ENCODE measurements around the gene GPRC5D. TPM values are rescaled to one million over a fixed set of nuclear protein-coding genes. Genes with fewer than 3 reads are reported as not detected.

Gene GPRC5D
- total RNA-seq (2014; rRNA removed; shearing (Covaris generic)): not detected in 2 replicates

DNA sequence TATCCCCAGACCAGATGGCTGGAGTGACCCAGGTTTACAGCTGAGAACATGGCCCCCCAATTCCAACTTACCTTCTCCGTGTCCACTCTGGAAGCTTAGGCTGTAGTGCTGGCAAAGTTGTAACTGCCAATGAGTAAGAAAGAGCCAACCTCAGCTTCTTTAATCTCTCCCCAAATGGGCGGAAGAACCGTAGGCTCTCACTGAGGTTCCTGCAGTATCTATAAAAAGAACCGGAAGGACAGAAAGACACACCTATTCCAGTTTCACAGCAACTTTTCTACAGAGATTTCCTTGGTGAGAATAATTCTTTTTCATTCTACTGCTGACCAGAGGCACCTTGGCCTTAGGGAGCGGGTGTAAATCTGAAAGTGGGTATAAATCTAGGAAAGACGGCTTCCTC is at the start of gene GPRC5D:
Gene GPRC5D, minus strand, starts transcription at position 135 of the 400 bp plus-strand sequence. CDS start 1,786 bp downstream, outside the sequence.
- DNase-seq (ENCODE audit: low read depth): no peak

DNA sequence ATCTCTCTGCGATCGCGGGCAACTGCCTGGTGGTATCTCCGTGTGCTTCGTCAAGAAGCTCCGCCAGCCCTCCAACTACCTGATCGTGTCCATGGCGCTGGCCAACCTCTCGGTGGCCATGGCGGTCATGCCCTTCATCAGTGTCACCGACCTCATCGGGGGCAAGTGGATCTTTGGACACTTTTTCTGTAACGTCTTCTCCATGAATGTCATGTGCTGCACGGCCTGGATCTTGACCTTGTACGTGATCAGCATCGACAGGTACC is 49.7 kb upstream of the GPRC5D start:
- no peak for DNase-seq (ENCODE audit: low read depth)

DNA sequence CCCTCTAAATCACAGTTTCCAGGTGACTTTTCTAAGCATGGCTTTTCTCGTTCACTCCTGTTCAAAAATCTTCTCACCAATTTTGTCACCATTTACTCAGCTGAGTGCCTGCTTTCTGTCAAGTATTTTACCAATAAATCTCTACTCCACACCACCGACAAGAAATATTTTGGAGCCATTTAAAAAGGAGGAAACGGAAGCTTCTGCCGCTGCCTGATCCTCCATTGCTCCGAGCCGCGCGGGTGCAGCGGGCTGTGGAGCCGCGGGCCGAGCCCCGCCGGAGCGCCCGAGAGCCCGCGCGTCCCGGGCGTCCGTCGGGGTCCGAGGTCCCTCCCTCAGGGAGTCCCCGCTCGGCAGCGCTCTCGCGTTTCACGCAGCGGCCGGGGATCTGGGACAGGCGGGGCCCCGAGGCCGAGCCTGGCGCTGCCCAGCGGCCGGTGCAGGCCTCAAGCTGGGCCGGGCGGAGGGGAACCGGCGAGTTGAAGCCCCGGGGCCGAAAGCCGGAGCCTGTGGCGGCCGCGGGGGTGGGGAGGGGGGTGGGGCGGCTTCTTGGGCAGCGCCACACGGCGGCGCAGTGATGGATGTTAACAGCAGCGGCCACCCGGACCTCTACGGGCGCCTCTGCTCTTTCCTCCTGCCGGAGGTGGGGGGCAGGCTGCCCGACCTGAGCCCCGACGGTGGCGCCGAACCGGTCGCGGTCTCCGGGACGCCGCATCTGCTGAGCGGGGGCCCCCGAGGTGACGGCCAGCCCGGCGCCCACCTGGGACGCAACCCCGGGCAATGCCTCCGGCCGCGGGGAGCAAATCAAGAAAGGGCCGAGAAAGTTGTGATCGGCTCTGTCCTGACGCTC is 49.2 kb upstream of the GPRC5D start:
- DNase-seq (ENCODE audit: low read depth): peak; percentile 56

DNA sequence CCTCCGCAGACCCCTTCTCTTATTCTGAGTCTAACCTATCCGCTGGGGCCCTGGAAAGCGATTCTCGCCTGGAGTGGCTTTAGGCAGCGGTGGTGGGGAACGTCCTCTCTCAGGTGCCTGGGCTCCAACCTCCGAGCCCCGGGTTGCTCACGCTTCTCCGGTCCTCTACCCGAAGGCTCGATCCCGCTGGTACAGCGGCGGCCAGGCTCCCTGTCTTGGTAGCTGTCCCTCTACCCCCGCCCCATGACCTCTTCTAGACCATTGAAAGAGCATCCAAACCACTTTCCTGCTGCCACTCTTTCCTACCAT is 48.6 kb upstream of the GPRC5D start:
- DNase-seq (ENCODE audit: low read depth): peak; percentile 66

DNA sequence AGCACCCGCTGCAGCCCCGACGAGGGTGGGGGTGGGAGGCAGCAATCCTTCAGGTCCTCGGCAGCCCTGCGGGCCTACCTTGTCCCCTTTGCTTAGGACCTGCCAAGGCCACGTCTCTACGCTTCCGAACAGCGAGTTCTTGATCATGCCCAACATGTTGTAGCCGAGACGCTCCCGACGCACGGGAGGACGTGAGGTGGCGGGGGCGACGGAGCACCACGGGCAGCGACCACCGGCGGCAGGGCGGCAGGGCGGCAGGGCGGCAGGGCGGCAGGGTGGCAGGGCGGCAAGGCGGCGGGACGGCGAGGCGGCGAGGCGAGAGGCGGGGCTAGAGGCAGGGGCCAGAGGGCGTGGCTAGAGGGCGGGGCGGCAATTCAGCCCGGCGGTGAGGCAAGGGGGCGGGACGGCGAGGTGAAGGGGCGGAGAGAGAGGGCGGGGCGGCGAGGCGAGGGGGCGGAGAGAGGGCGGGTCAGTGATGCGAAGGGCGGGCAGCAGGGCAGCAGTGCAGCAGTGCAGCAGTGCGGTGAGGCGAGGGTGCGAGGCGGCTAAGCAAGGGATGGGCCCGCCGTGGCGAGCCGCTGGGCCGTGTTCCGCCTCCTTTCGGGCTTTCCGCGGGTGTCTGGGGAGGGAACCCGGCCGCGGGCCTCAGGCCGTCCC is 48.1 kb upstream of the GPRC5D start, which contains the start of gene HEBP1:
Gene HEBP1, minus strand, starts transcription at position 307 of the 657 bp plus-strand sequence. Its CDS starts 151 bp downstream, at position 156.
- peak; percentile 73 for DNase-seq (ENCODE audit: low read depth)

DNA sequence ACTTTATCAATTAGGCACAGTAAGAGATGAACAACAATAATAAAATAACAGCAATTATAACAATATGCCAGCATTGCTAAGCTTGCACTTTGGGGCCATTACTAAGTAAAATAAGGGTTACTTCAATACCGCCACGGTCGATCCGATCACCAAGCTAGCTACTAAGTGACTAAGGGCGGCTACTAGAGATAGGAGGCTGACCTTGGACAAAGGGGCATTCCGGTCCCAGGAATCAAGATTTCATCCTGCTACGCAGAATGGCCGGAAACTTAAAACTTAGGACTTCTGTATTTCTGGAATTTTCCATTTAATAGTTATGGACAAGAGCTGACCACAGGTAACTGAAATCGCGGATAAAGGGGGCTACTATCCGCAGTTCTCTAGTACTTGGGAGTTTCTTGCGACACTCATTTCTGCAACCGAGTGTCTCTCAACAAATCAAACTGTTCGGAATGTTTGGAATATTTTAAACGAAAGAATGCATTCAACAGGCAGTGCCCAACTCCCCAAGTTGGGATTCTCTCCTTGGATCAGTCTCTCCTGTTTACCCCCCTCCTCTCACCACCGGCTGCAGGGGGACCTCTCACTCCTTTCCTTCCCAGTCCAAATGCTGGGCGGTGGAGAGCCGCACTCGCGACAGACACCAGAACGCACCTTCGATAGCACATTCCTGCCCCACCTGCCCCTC is 47.4 kb upstream of the GPRC5D start:
- DNase-seq (ENCODE audit: low read depth): no peak

DNA sequence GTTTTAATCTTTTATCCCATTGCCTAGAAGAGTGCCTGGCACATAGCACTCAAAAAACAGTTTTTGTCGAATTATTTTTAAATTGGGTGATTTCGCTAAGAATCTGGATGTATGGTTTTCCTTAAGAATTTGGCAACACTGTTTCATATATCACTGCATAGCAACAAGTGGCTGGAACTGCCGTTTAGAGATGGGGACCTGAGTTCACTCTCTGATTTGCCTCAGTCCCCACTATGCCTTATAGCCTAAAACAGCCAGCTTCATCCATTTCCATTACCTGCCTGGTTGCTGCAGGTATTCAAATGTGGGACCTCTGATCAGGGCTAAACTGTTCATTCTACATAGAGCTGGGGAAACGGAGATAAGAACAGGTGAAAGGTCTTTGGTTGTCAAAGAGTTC is 46.3 kb upstream of the GPRC5D start:
- DNase-seq (ENCODE audit: low read depth): no peak

DNA sequence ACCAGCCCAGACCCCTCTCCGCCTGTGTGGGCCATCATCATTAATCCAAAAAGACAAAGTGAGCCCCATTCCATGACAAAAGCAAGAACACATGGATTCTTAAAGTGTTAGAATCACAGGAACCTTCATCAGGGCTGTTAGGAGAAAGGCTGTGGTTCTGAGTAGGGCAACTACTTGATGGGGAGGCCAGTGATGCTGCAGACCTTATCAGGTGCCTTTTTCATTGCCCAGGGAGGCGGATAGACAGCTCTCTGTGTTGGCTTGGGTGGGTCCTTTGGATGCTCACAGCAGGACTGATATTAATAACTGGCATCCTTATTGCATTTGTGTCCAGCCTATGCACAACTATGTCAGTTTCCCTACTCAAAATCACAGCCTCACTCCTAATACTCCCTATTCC is 45.8 kb upstream of the GPRC5D start:
- no peak for DNase-seq (ENCODE audit: low read depth)

DNA sequence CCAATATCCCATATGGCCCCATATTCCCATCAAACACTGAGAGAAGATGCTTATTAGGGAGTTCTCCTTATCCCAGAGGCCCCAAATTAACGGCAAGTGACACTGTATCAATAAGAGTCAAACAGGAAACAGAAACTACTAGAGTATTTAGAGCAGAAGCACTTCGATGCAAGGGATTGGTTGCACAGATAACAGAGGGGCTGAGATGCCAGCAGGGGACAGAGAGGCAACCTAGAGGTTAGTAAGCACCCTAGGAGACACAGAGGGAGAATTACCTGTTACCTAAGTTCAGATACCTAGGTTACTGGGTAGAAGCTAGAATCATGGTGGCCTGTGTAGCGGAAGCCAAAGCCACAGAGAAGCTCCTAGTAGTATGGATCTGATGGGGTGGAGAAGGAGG is 45.2 kb upstream of the GPRC5D start:
- no peak for DNase-seq (ENCODE audit: low read depth)

DNA sequence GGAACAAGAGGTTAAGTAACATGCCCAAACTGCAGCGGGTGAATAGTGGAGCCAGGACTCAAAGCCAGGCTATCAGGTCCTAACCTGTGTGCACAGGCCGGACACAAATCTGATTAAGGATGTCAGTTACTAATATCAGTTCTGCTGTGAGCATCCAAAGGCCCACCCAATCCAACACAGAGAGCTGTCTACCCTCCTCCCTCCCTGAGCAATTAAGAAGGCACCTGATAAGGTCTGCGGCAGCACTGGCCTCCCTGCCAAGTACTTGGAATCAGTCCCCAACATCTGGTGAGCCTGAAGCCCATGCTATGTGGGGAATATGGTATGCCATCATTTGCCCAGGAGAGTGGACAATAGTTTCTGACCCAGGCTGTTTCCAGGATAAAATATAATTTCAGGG is 44.2 kb upstream of the GPRC5D start:
- DNase-seq (ENCODE audit: low read depth): no peak

DNA sequence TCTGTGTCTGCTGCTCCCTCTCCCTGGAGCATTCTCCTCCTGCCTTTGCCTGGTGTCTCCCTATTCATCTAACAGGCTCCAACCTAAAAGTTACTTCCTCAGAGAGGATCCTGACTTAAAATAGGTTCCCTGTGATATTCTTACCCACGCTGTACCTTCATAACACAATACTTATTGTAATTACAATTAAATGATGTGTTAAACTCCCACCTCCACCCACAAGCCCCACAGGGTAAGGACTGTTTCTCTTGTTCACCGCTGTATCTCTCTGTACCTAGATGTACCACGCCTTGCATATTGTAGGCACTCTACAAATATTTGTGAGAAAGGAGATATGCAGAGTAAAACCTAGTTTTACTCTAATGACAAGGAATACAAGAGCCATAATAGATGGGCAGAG is 43.1 kb upstream of the GPRC5D start:
- DNase-seq (ENCODE audit: low read depth): no peak

DNA sequence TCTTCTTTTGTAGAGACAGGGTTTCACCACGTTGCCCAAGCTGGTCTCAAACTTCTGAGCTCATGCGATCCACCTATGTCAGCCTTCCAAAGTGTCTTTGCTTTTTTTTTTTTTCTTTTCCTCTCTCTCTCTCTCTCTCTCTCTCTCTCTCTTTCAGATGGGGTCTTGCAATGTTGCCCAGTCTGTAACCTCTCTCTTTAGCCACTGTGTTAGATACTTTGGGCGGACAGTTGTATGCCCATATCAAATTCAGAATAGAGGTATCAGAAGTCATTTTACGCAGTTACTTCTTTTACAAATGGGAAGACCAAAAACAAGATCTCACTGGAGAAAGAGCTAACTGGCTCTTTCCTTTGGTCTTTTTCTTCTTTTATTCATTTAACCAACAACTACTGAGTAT is 41.4 kb upstream of the GPRC5D start:
- no peak for DNase-seq (ENCODE audit: low read depth)

DNA sequence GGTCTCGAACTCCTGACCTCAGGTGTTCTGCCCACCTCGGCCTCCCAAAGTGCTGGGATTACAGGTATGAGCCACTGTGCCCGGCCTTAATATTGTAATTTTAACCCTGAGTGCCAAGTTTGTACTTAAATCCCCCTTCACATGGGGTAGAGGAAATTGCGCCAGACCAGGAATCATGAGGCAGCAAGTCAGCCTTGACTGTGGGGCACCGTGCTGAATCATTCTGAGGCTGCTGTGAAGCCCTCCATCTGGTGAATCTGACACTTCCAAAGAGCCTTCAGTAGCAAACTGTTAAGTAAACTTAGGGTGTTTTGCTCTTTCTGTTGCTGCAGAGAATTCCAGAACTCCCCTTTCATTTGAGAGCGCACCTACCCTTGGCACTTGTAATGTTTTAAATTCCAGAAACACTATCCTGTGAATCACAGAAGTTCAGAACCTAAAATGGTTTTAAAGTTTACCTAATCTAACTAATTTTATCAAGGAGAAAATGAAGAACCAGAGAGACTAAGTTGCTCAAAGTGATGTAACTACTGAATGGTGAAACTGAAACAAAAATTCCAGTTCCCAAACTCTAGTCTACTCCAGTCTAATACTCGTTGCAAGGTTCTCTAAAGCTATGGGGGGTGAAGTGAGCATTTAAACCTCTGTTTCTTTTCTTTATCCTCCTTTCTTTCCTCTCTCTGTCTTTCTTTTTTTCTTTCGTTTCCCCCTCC is 40.6 kb upstream of the GPRC5D start:
- DNase-seq (ENCODE audit: low read depth): peak; percentile 77

DNA sequence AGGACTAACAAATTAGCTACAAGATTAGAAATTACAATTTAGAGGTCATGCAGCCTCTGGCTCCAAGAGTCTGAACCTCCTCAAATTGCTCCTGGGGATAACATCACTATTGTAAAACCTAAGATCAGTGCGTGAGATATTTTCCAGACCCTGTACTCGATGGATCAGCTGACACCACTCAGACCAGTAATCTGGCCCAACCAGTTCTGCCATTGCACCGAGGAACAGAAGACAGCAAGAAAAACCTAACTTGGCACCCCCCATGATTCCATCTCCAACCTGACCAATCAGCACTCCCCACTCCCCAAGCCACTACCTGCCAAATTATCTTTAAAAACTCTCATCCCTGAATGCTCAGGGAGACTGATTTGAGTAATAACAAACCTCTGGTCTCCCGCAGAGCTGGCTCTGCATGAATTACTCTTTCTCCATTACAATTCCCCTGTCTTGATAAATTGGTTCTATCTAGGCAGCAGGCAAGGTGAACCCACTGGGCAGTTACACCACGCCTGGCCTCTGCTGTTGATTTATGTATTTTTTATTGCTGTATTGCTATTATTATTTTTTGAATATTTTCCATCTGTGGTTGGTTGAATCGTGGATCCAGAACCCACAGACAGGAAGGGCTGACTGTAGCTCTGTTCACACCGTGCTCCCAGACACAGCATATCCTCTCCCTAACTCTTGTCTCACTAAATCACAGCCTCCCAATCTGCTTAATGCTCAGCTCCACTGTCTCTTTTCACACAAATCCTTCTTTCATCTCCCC is 38.9 kb upstream of the GPRC5D start:
- DNase-seq (ENCODE audit: low read depth): no peak

DNA sequence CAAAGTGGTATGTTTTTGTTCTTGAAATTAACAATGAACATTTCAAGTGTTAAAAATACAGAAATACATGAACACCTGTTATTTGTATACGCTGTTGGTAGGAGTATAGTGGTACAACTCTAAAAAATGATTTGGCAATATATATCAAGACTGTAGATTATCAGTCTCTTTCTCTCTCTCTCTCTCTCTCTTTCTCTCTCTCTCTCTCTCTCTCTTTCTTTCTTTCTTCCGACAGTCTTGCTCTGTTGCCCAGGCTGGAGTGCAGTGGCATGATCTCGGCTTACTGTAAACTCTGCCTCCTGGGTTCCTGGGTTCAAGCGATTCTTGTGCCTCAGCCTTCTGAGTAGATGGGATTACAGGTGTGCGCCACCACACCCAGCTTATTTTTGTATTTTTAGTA is 35.5 kb upstream of the GPRC5D start:
- no peak for DNase-seq (ENCODE audit: low read depth)

DNA sequence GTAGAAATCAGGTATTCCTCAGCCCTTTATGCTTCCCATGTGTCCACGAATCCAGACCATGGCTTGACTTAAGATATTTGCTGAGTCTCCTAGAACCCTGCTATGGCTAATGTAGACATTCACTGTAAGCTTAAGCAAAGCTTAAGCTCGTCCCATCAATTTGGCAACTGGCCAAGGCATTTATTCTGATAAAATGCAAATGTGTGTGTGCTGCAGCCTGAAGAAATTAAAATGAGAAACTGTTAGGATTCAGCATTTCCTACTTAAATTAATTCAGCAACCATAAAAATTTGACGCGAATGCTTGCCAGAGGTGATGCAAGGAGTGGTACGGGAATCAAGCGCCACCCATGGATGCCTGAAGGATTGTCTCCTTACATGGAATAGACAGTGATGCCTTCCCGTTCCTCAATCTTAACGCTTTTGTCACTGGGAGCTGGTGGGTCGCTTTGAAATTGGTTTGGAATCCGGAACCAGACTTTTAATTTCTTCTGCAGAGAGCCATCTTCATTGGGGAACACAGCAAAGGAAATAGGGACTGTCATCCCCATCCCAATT is 34.9 kb upstream of the GPRC5D start:
- DNase-seq (ENCODE audit: low read depth): no peak

DNA sequence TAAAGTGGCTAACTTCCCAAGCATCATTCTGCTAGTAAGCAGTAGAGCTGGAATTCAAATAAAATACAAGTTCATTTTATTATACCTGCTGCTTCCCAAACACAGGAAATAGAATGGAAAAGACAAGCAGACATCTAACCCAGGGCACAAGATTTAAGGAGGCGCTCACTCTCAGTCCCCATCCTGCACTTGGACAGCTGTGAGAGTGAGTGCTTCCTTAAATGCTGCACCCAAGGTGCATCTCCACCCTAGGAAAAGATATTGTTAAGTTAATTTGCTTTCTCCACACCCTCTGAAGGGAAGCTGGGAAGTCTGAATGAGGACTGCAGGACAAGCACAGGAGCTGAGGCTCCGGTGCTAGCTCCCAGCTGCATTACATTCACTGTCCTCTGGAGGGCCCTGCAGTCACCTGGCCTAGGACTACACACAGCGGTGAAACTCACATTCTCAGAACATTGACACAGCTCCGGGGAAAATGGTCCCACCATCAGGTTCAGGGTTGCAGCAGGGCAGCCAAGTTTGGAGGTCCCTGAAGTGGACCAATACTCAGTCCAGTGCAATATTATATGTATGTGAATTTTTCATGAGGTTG is 33.9 kb upstream of the GPRC5D start:
- peak; percentile 27 for DNase-seq (ENCODE audit: low read depth)

DNA sequence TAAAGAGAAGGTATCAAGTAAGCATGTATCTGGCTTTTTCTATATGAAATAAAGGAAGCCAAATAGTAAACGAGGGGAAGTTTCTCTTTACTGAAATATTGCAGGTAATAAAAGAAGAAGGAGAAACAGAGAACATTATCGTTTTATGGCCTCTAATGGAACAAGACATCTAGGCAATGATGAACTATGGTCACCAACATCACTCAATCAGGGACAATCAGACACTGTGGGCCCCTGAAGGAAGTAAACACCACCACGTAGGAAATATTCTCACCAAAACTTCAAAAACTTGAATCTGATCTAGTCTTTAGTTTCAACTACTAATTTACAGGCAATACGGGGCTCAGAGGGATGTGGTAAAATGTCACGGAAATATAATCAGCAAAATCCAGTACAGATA is 32.2 kb upstream of the GPRC5D start:
- no peak for DNase-seq (ENCODE audit: low read depth)

DNA sequence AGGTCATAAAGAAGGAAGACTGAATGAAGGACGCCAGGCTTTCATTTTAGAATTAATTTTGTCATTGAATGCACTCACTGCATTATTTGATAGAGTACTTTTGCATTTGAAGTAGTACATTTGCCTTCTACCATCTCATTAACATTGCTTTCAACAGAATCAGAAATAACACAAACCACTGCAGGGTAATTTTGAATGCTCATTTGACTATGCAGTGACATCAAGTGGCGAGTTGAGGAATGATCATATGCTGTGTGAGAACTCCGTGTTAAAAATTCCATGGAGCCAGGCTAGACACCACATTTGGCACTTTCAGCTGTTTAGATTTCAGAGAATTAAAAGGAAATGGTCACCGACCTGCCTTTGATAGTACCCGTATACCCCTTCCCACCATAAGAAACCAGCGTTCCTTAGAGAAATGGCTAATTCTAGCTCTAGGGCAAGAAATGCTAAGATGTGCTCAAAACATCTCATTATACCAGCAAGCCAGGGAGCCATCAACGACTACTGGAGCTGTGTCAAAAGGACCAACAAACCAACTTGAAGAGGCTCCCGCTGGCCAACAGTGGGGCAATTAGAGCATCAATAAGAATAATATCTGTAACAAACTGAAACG is 31.6 kb upstream of the GPRC5D start:
- DNase-seq (ENCODE audit: low read depth): peak; percentile 70

DNA sequence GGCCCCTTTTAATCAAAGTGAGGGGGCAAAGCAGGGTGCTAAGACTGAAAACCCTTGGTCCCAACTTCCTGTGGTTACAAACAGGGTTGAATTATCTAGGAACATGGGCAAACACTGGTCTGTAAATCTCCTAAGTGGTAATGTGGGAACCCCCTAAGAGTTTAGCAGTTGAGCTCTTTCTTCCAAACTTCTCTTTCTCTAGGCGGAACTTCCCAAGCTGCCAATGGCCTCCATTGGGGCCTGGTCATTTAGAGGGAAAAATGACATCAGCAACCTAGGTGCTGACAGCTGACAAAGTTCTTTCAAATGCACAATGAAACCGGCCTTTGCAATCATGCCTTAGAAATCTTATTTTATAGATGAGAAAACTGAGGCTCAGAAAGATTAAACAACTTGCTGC is 30.4 kb upstream of the GPRC5D start:
- no peak for DNase-seq (ENCODE audit: low read depth)
